ENCODE measurements around the gene TSLP. TPM values are rescaled to one million over a fixed set of nuclear protein-coding genes. Genes with fewer than 3 reads are reported as not detected.

TSLP gene
- total RNA-seq, 1 donor from 2014 or later = 1.5 TPM

GRCh38 chr5:111119856-111120255 is 48.3 kb downstream of the TSLP start:
- Mint-ChIP-seq H3K36me3 (ENCODE audit: low read depth, unreplicated experiment) (peaks cover 12% of the 10 kb centered on the region), H3K9me3 (ENCODE audit: unreplicated experiment) (no peaks in the 10 kb centered on the region), H3K27me3 (ENCODE audit: unreplicated experiment) (no peaks in the 10 kb centered on the region)

DNA sequence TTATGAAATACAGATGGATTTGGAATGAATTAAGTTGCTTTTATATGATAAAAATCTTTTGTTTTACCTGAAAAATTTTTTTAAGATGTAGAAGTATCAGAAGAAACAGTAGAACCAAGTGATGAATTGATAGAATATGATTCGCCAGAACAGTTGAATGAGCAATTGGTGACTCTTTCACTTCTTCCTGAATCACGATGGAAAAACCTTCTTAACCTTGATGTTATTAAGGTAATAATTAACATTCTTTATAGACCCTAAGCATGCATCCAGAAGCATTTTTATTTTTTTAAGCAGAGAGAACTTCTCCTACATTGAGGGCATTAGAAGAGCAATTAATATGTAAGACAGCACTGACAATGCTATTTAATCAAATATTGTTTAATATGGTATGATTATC is 49.4 kb downstream of the TSLP start:
- H3K36me3 Mint-ChIP-seq (ENCODE audit: low read depth, unreplicated experiment) = peaks cover 13% of the 10 kb centered on the region
- no peak for DNase-seq (ENCODE audit: low spot score)
- H3K4me1 Mint-ChIP-seq (ENCODE audit: unreplicated experiment) = peaks cover 11% of the 10 kb centered on the region
- H3K27me3 Mint-ChIP-seq (ENCODE audit: unreplicated experiment) = no peaks in the 10 kb centered on the region
- TF ChIP-seq, protein P1, sequence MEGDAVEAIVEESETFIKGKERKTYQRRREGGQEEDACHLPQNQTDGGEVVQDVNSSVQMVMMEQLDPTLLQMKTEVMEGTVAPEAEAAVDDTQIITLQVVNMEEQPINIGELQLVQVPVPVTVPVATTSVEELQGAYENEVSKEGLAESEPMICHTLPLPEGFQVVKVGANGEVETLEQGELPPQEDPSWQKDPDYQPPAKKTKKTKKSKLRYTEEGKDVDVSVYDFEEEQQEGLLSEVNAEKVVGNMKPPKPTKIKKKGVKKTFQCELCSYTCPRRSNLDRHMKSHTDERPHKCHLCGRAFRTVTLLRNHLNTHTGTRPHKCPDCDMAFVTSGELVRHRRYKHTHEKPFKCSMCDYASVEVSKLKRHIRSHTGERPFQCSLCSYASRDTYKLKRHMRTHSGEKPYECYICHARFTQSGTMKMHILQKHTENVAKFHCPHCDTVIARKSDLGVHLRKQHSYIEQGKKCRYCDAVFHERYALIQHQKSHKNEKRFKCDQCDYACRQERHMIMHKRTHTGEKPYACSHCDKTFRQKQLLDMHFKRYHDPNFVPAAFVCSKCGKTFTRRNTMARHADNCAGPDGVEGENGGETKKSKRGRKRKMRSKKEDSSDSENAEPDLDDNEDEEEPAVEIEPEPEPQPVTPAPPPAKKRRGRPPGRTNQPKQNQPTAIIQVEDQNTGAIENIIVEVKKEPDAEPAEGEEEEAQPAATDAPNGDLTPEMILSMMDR (IDR thresholded peaks at IDR 0.05; ENCODE audit: unreplicated experiment) = no peak
- no peak overlapping the region for H3K27ac Mint-ChIP-seq (ENCODE audit: unreplicated experiment)
- no peak overlapping the region for H3K4me3 Mint-ChIP-seq (ENCODE audit: unreplicated experiment)
- no peaks in the 10 kb centered on the region for H3K9me3 Mint-ChIP-seq (ENCODE audit: unreplicated experiment)

More at GRCh38 chr5:111119856-111120255, 48.3 kb downstream of the TSLP start:
- no peak for DNase-seq (ENCODE audit: low spot score)
- H3K4me3 Mint-ChIP-seq (ENCODE audit: unreplicated experiment) = no peak overlapping the region
- no peak overlapping the region for H3K27ac Mint-ChIP-seq (ENCODE audit: unreplicated experiment)
- TF ChIP-seq, protein P1 (IDR thresholded peaks at IDR 0.05; ENCODE audit: unreplicated experiment) = no peak
- peaks cover 11% of the 10 kb centered on the region for H3K4me1 Mint-ChIP-seq (ENCODE audit: unreplicated experiment)

DNA sequence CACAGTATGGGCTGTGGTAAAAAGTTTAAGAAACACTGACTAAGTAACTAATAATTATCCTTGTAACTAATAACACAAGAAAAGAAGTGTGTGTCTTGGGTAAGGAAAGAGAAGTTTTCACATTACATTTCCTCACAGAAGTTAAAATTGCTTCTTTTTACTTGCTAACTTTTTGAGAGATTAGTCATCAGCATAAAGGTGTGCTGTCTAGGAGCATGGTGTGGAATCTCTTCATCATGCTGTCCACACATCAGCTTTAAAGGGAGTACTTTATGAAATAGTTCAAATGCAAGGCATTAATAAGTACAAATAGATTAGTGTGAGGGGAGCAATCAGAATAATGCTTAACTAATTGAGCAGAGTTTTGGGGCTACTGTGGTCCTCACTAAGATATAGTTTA is 50.4 kb downstream of the TSLP start:
- Mint-ChIP-seq H3K4me1 (ENCODE audit: unreplicated experiment) (peaks cover 10% of the 10 kb centered on the region), H3K36me3 (ENCODE audit: low read depth, unreplicated experiment) (peaks cover 13% of the 10 kb centered on the region), H3K27ac (ENCODE audit: unreplicated experiment) (no peak overlapping the region), H3K9me3 (ENCODE audit: unreplicated experiment) (no peaks in the 10 kb centered on the region), H3K4me3 (ENCODE audit: unreplicated experiment) (no peak overlapping the region), H3K27me3 (ENCODE audit: unreplicated experiment) (no peaks in the 10 kb centered on the region)
- no peak for DNase-seq (ENCODE audit: low spot score)
- TF ChIP-seq, protein P1 (IDR thresholded peaks at IDR 0.05; ENCODE audit: unreplicated experiment) = no peak

DNA sequence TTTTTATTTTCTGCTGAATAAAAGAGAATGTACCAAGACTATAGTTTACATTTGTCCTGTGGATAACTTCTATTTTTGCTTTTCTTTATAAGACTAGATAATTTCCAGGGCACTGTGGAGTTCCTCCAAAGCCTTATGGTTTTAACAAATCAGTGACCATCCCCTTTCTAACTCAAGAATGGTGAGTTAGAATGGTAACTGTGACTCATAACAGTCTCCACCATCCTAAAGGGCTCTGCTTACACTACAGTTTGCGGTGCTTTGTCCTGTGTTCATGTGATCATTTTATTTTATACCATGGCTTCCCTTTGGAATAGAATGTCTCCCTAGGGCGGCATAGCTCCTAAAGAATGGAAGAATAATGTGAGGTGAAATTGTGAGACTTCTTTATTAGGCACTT is 50.9 kb downstream of the TSLP start:
- TF ChIP-seq, protein P1 (IDR thresholded peaks at IDR 0.05; ENCODE audit: unreplicated experiment) = no peak
- peaks cover 13% of the 10 kb centered on the region for H3K36me3 Mint-ChIP-seq (ENCODE audit: low read depth, unreplicated experiment)
- H3K4me1 Mint-ChIP-seq (ENCODE audit: unreplicated experiment) = peaks cover 8% of the 10 kb centered on the region
- H3K27me3 Mint-ChIP-seq (ENCODE audit: unreplicated experiment) = no peaks in the 10 kb centered on the region
- H3K9me3 Mint-ChIP-seq (ENCODE audit: unreplicated experiment) = no peaks in the 10 kb centered on the region
- DNase-seq (ENCODE audit: low spot score) = no peak
- no peak overlapping the region for H3K4me3 Mint-ChIP-seq (ENCODE audit: unreplicated experiment)
- H3K27ac Mint-ChIP-seq (ENCODE audit: unreplicated experiment) = no peak overlapping the region

DNA sequence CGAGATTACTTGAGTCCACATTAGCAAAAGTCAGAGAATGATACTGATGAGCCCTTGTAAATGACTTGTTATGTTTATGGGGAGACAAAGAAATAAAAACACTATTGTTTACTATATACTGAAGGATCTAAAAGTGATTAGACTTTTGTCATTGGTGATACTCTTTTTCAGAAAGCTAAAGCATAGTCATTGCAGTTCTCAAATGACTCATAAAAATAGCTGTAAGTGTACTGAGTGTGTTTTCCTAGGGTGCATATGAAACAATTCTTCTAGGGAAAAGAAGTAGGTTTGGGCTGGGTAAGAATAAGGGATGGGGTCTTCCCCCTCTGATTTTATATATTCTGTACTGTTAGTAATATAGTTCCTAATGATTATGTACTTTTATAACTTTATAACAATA is 53.3 kb downstream of the TSLP start:
- Mint-ChIP-seq H3K4me1 (ENCODE audit: unreplicated experiment) (peaks cover 18% of the 10 kb centered on the region), H3K4me3 (ENCODE audit: unreplicated experiment) (no peak overlapping the region), H3K27ac (ENCODE audit: unreplicated experiment) (peak overlapping the region; percentile 67), H3K27me3 (ENCODE audit: unreplicated experiment) (no peaks in the 10 kb centered on the region), H3K9me3 (ENCODE audit: unreplicated experiment) (no peaks in the 10 kb centered on the region), H3K36me3 (ENCODE audit: low read depth, unreplicated experiment) (peaks cover 13% of the 10 kb centered on the region)
- DNase-seq (ENCODE audit: low spot score) = no peak
- TF ChIP-seq, protein P1 (IDR thresholded peaks at IDR 0.05; ENCODE audit: unreplicated experiment) = no peak
